ENCODE data around the gene SLC12A1. TPM values are rescaled to one million over a fixed set of nuclear protein-coding genes. Genes with fewer than 3 reads are reported as not detected.

The SLC12A1 gene
- total RNA-seq, 1 donor from 2014 or later = not detected

- TF ChIP-seq EZH2 (IDR thresholded peaks at IDR 0.05; ENCODE audit: insufficient read depth, low read length) (no peak), CTCF (IDR thresholded peaks at IDR 0.05; ENCODE audit: insufficient read depth, low read depth, low read length) (no peak)
- no peak for DNase-seq (ENCODE audit: low read depth)
- Histone ChIP-seq H3K27me3 (ENCODE audit: insufficient read depth, low read length) (no peaks in the 10 kb centered on the region), H3K4me3 (ENCODE audit: insufficient read depth, low read depth, low read length) (peak overlapping the region; percentile 3), H3K9ac (ENCODE audit: low read length) (peak overlapping the region; percentile 93), H3K4me2 (ENCODE audit: low read length) (peak overlapping the region; percentile 90), H3K36me3 (ENCODE audit: insufficient read depth, low read length) (no peaks in the 10 kb centered on the region), H4K20me1 (ENCODE audit: insufficient read depth, low read length) (peaks cover 9% of the 10 kb centered on the region), H3K27ac (ENCODE audit: low read depth, low read length) (no peak overlapping the region), H3K9me3 (ENCODE audit: insufficient read depth, low read depth, low read length) (no peaks in the 10 kb centered on the region), H3K4me1 (ENCODE audit: insufficient read depth, low read length) (peaks cover 10% of the 10 kb centered on the region), H2AFZ (ENCODE audit: low read depth, low read length) (no peak overlapping the region), H3K79me2 (ENCODE audit: insufficient read depth, low read length) (peaks cover 6% of the 10 kb centered on the region)
- H3K36me3 Mint-ChIP-seq (ENCODE audit: low read depth, unreplicated experiment) = no peaks in the 10 kb centered on the region
- peaks cover 5% of the 10 kb centered on the region for H3K4me1 Mint-ChIP-seq (ENCODE audit: low read depth, unreplicated experiment)
- H3K27me3 Mint-ChIP-seq (ENCODE audit: low read depth, unreplicated experiment) = no peaks in the 10 kb centered on the region
- no peak overlapping the region for H3K27ac Mint-ChIP-seq (ENCODE audit: unreplicated experiment)
- FAIRE-seq = no peak
- no peaks in the 10 kb centered on the region for H3K9me3 Mint-ChIP-seq (ENCODE audit: unreplicated experiment)
- H3K4me3 Mint-ChIP-seq (ENCODE audit: unreplicated experiment) = no peak overlapping the region
Measured at GRCh38 chr15:48333540-48333939, 127.4 kb downstream of the SLC12A1 start.

- no peak overlapping the region for H2AFZ ChIP-seq (ENCODE audit: low read depth, low read length)
- H3K4me1 Mint-ChIP-seq (ENCODE audit: low read depth, unreplicated experiment) = peaks cover 5% of the 10 kb centered on the region
- H3K27me3 Mint-ChIP-seq (ENCODE audit: low read depth, unreplicated experiment) = no peaks in the 10 kb centered on the region
- no peak overlapping the region for H3K4me3 ChIP-seq (ENCODE audit: insufficient read depth, low read depth, low read length)
- H3K27ac ChIP-seq (ENCODE audit: low read depth, low read length) = no peak overlapping the region
- H3K9ac ChIP-seq (ENCODE audit: low read length) = no peak overlapping the region
- TF ChIP-seq CTCF (IDR thresholded peaks at IDR 0.05; ENCODE audit: insufficient read depth, low read depth, low read length) = no peak
- no peak for TF ChIP-seq EZH2 (IDR thresholded peaks at IDR 0.05; ENCODE audit: insufficient read depth, low read length)
- H3K36me3 Mint-ChIP-seq (ENCODE audit: low read depth, unreplicated experiment) = no peaks in the 10 kb centered on the region
- no peaks in the 10 kb centered on the region for H3K27me3 ChIP-seq (ENCODE audit: insufficient read depth, low read length)
- DNase-seq (ENCODE audit: low read depth) (no peak), FAIRE-seq (no peak)
- no peaks in the 10 kb centered on the region for H3K9me3 ChIP-seq (ENCODE audit: insufficient read depth, low read depth, low read length)
- no peaks in the 10 kb centered on the region for H3K36me3 ChIP-seq (ENCODE audit: insufficient read depth, low read length)
- H4K20me1 ChIP-seq (ENCODE audit: insufficient read depth, low read length) = peaks cover 9% of the 10 kb centered on the region
- no peaks in the 10 kb centered on the region for H3K9me3 Mint-ChIP-seq (ENCODE audit: unreplicated experiment)
- no peak overlapping the region for H3K4me3 Mint-ChIP-seq (ENCODE audit: unreplicated experiment)
- no peak overlapping the region for H3K4me2 ChIP-seq (ENCODE audit: low read length)
- H3K79me2 ChIP-seq (ENCODE audit: insufficient read depth, low read length) = peaks cover 6% of the 10 kb centered on the region
- peaks cover 10% of the 10 kb centered on the region for H3K4me1 ChIP-seq (ENCODE audit: insufficient read depth, low read length)
- no peak overlapping the region for H3K27ac Mint-ChIP-seq (ENCODE audit: unreplicated experiment)
Measured at GRCh38 chr15:48334260-48334659, 128.2 kb downstream of the SLC12A1 start.

- Histone ChIP-seq H3K36me3 (ENCODE audit: insufficient read depth, low read length) (no peaks in the 10 kb centered on the region), H3K4me3 (ENCODE audit: insufficient read depth, low read depth, low read length) (no peak overlapping the region), H3K9me3 (ENCODE audit: insufficient read depth, low read depth, low read length) (no peaks in the 10 kb centered on the region), H3K27ac (ENCODE audit: low read depth, low read length) (no peak overlapping the region), H3K4me2 (ENCODE audit: low read length) (no peak overlapping the region), H4K20me1 (ENCODE audit: insufficient read depth, low read length) (peaks cover 9% of the 10 kb centered on the region), H3K79me2 (ENCODE audit: insufficient read depth, low read length) (no peaks in the 10 kb centered on the region), H2AFZ (ENCODE audit: low read depth, low read length) (no peak overlapping the region), H3K9ac (ENCODE audit: low read length) (no peak overlapping the region), H3K27me3 (ENCODE audit: insufficient read depth, low read length) (no peaks in the 10 kb centered on the region), H3K4me1 (ENCODE audit: insufficient read depth, low read length) (peaks cover 4% of the 10 kb centered on the region)
- FAIRE-seq = no peak
- TF ChIP-seq CTCF (IDR thresholded peaks at IDR 0.05; ENCODE audit: insufficient read depth, low read depth, low read length) (peak; percentile 34), EZH2 (IDR thresholded peaks at IDR 0.05; ENCODE audit: insufficient read depth, low read length) (no peak)
- no peak for DNase-seq (ENCODE audit: low read depth)
- no peaks in the 10 kb centered on the region for H3K9me3 Mint-ChIP-seq (ENCODE audit: unreplicated experiment)
- H3K27me3 Mint-ChIP-seq (ENCODE audit: low read depth, unreplicated experiment) = no peaks in the 10 kb centered on the region
- no peak overlapping the region for H3K4me3 Mint-ChIP-seq (ENCODE audit: unreplicated experiment)
- H3K4me1 Mint-ChIP-seq (ENCODE audit: low read depth, unreplicated experiment) = no peaks in the 10 kb centered on the region
- no peaks in the 10 kb centered on the region for H3K36me3 Mint-ChIP-seq (ENCODE audit: low read depth, unreplicated experiment)
- H3K27ac Mint-ChIP-seq (ENCODE audit: unreplicated experiment) = no peak overlapping the region
Measured at GRCh38 chr15:48336940-48337339, 130.8 kb downstream of the SLC12A1 start.

All from astrocyte (in vitro differentiated cells and primary cell).